Stimulated activated CD8-positive, alpha-beta memory T cell treated with anti-CD3 and anti-CD28 coated beads, Interleukin-2, amount 100 ng/mL, for 48 hours (primary cell): ENCODE results near the gene SMOC1.

Experiments used
- DNase-seq, 2 donors: peaks; one replicate each; pipeline ENCODE4 v3.0.0-alpha.2; 2020; ENCODE audit warnings: low read depth in 2 of 2

Gene SMOC1

DNA sequence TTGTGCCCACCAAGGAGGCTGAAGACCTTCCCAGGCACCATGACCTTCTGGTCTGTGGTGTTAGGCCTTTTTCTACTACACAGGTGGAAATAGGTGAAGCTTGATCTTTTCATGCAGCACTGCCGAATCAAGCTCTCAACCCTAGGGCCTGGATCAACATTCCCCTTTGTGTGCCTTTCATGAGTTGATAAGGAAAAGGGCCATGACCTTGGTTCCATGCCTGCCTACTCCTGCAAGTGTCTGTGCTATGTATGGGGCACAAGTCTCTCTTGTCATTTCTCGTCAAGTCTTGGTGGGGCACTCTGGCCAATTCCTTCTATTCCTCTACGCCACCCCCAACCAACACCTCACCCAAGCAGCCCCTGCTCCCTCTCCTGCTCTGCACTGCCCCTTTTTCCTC is 155.0 kb downstream of the SMOC1 start:
- no peak for DNase-seq

GRCh38 chr14:70036665-70037064 is 157.4 kb downstream of the SMOC1 start:
- DNase-seq: no peak

- no peak for DNase-seq
Measured at GRCh38 chr14:70043001-70043400, 163.8 kb downstream of the SMOC1 start.

GRCh38 chr14:70045310-70045709 is 166.1 kb downstream of the SMOC1 start:
- no peak for DNase-seq

DNA sequence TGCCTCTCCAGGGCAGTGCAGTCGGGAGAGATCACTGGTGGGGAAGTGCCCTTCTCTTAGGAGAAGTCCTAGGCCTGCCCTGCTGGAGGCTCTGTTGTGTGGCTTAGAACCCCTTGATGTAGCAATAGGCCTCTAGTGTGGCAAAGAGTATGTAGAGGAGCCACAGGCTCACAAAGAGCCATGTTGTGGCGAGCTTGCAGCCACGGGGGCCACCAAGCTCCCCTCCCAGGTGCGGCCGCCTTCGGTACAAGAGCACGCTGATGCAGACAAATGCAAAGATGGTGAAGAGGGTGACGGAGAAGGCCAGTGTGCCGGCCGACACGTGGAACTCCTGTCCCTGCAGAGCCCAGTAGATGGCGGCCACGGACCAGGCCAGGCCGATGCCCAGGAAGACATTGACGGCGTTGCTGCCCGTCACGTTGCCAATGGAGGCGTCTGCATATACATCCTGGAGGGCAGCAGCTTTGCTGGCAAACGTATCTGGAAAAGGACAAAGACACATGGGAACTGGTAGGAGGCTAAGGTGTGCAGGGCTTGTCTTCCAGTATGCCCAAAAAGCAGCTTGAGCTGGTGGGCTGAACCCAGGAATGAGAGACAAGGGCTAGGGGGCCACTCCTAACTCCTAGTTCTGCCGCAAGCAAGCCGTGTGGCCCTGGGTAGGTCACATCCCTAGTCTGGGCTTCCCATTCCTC is 166.8 kb downstream of the SMOC1 start:
- no peak for DNase-seq

- no peak for DNase-seq
Measured at GRCh38 chr14:70047598-70048312, 168.5 kb downstream of the SMOC1 start.

GRCh38 chr14:70048313-70048654 is 169.1 kb downstream of the SMOC1 start:
- no peak for DNase-seq

DNA sequence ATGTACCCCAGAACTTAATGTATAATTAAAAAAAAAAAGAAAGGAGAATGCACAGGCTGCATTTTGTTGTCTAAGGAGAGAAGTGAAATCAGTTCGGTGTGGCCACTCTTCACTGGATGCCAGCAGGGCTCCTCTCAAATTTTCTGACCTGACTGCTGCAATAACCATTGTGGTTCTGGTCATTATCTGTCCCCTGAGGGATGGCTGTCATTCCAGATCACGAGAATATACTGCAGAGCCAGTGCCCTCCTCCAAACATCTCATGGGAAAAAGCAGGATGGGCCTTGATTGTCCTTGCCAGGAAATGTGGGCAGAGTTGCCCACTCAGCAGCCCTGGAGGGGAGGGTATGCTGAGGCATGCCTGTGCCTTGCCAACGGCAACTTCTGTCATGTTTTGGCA is 170.4 kb downstream of the SMOC1 start:
- DNase-seq: no peak

DNA sequence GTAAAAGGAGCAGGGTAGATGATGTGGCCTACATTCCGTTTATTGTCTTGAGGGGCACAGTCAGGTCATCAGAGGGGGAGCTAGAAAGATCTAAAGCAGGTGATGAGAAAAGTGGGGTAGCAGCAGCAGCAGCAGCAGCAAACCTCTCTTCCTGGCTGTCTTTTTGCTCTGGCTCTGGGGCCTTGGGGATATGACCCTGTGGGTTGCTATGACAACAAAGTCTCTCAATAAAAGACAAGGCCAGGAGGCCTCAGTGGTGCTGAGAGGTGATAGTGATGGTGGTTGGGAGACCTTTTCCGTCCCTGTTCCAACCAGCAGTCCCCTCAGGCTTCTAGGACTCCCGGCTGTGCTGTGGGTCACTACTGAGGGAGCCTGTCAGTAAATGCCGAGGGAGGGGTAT is 170.9 kb downstream of the SMOC1 start:
- DNase-seq: no peak

DNA sequence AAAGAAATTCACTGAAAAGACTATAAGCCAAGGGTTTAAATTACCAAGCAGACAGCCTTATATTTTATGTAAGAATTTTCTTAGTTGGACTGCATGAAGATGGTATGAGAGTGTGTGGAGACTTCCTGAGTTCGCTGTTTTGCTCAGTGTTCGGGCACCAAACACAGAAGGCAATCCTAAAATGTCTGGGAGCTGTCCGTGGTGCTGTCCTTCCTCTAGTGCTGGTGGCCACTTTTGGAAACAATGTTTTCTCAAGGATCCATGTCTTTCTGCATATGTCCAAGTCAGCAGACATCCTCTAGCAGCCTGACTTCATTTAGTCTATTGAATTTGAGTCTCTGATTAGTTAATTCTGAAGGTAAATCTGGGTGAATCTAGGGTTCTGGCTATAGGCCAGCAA is 173.8 kb downstream of the SMOC1 start:
- peak in 1 of 2 donors; percentile 5 for DNase-seq

DNA sequence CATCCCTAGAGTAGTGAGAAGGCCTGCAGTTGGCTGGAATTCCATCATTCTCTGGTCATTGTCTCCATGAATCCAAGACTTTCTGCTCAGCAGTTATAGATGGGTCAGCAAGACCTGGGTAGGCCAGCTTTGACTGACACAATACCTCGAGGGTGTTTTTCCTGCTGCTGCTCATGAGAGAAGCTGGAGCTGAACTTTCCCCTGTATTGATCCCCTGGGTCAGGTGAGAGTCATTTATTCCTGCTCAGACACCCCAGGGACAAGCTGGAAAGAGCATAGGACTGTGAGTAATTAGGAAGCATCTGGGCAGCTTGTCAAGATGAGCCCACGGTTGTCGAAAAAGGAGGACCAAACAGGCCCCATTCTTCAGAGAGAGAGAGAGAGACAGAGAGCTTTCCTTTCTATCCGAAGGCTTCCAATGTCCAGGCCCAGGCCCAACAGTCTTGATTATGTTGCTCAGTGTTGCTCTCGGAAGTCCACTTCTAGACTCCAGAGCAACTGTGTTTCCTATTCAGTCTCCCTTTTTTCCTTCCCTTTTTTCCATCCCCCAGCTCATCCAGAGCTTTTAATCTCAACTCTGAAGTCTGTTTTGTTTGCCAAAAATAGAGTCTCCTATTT is 178.4 kb downstream of the SMOC1 start:
- no peak for DNase-seq

DNA sequence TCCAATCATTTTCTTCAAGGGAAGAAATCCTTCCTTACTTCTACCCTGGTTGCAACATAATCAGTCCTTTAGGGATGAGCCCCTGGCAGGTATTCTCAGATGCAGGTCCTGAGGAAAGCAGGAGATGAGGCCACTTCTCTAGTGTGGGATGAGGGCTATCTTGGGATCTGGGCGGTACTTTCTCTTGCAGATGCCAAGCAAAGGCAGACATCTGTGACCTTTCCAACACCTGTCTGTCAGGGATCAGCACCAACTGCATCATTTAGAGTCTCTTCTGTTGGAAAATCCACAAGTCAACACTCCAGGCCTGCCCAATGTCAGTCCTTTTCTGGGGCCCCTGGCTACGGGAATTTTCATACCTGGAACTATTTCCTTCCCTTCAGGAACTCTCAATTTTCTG is 180.3 kb downstream of the SMOC1 start:
- no peak for DNase-seq

- no peak for DNase-seq
Measured at GRCh38 chr14:70061108-70061507, 181.9 kb downstream of the SMOC1 start.

GRCh38 chr14:70064136-70064865 is 185.1 kb downstream of the SMOC1 start:
- no peak for DNase-seq

- DNase-seq: no peak
Measured at GRCh38 chr14:70067810-70068209, 188.6 kb downstream of the SMOC1 start.

GRCh38 chr14:70069186-70069585 is 190.0 kb downstream of the SMOC1 start:
- no peak for DNase-seq

DNA sequence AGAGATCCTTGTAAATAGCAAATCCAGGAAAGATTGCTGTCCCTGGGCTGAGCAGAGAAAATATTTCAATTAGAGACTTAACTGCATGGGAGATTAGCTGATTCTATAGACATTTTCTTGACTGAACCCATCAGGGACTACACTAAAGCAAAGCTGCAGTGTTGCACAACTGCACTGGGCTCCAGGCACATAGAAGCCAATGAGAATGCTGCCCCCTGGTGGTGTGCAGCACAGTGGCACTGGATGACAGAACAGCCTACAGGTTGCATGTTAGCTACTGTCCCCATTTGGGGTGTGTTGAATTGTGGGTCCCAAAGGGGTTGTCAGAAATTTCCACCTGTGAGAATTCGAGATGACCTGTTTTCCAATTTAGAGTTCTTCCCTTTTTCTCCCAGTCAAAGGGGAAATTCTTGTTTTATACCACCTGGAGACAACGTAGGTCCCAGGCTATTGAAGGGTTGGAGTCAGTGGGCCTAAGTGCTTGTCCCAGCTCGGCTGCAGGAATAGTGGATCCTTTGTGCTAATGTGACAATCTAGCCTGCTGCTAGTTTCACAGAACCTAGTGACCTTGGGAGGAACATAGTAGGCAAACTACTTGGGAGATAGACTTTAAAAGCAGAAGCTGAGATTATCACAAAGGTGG is 194.8 kb downstream of the SMOC1 start:
- DNase-seq: peak; percentile 40 to 45

DNA sequence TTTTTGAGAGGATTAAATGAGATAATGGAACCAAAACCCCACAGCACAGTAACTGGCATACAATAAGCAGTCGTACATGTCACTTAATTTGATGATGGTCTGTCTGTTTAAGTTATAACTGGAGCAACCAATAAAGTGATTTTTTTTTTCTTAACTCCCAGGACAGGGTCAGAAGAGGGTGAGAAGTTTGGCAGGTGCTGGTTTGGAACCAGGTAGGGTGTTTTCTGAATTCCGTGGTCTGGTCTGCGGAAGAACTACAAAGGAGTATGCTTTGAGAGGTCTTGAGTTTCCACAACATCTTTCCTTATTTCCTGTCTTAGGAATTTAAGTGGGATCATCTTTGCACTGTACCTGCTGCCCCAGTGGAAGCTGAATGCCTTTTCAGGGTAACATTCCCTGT is 197.8 kb downstream of the SMOC1 start:
- no peak for DNase-seq

- no peak for DNase-seq
Measured at GRCh38 chr14:70077720-70078119, 198.5 kb downstream of the SMOC1 start.

DNA sequence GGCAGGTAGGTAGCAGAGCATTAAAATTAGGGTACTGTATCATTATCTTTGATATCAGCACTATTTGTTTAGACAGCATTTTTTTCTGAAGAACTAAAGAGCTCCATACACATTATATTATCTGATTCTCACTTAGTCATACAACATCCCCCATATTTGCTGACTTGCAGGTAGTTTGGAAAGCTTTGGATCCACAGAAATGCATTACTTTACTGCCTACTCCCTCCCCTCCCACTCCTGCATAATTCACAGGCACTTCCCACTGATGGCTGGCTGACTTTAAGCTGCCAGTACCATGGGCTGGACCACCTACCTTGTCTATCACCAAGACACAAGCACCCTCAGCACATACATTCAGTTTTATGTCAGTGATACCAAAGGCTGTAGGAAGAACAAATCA is 199.1 kb downstream of the SMOC1 start:
- no peak for DNase-seq

DNA sequence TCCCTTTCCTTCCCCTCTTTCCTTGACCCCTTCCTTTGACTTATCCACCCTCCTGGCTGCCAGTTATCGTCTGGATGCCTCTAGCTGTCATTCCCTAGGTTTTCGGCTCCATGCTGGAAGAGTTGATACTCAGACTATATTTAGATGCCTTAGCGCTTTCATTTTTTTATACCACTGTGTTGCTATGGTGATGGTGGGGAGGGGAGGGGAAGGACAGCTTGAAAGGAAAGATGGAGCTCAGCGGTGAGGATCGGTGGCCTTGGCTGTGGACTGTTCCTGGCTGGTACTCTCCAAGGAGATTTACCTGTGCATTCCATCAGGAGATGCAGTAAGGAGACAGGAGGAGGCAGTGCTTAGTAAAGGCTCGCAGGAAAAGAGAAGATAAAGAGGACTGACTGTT is 200.9 kb downstream of the SMOC1 start:
- DNase-seq: no peak
